HG02852 (cell line): ENCODE measurements around the gene NKAPL.

Source experiments
- ATAC-seq: cut with Tn5 transposase; IDR thresholded peaks from one replicate; pipeline ENCODE4 v1.9.1; 2021; ENCODE audit warnings: mild to moderate bottlenecking, moderate library complexity; ENCODE audit not compliant: unreplicated experiment

Gene NKAPL

GRCh38 chr6:28245206-28245941, 13.7 kb upstream of the NKAPL start:
- no peak for ATAC-seq

- ATAC-seq, result no peak
Observed at GRCh38 chr6:28248916-28249315, 10.2 kb upstream of the NKAPL start.

GRCh38 chr6:28250747-28251146, 8.3 kb upstream of the NKAPL start:
- no peak for ATAC-seq

- ATAC-seq, result peak; percentile 45
Observed at GRCh38 chr6:28251661-28252008, 7.5 kb upstream of the NKAPL start.

- peak; percentile 86 for ATAC-seq
Observed at GRCh38 chr6:28252009-28252975, 6.8 kb upstream of the NKAPL start, which contains the start of gene ZKSCAN4. Gene ZKSCAN4 (minus strand): TSS chr6:28252269. CDS start chr6:28251980, 289 bp downstream.

- no peak for ATAC-seq
Observed at GRCh38 chr6:28254121-28254519, 5.0 kb upstream of the NKAPL start.

GRCh38 chr6:28257042-28257441, 2.1 kb upstream of the NKAPL start:
- ATAC-seq, result no peak

GRCh38 chr6:28263922-28264321, 4.8 kb downstream of the NKAPL start:
- no peak for ATAC-seq

GRCh38 chr6:28264834-28265401, 5.8 kb downstream of the NKAPL start:
- ATAC-seq, result no peak

GRCh38 chr6:28266563-28266961, 7.5 kb downstream of the NKAPL start:
- no peak for ATAC-seq

- peak; percentile 88 for ATAC-seq
Observed at GRCh38 chr6:28266962-28267694, 8.0 kb downstream of the NKAPL start, which contains the start of gene ZSCAN26. Gene ZSCAN26 (plus strand): TSS chr6:28267143. CDS start chr6:28271920, 4,777 bp downstream.

- ATAC-seq, result no peak
Observed at GRCh38 chr6:28267695-28268059, 8.6 kb downstream of the NKAPL start.

GRCh38 chr6:28269492-28269891, 10.4 kb downstream of the NKAPL start:
- no peak for ATAC-seq

- ATAC-seq, result no peak
Observed at GRCh38 chr6:28274888-28275287, 15.8 kb downstream of the NKAPL start.

GRCh38 chr6:28277746-28278145, 18.6 kb downstream of the NKAPL start:
- no peak for ATAC-seq

- no peak for ATAC-seq
Observed at GRCh38 chr6:28280595-28281287, 21.6 kb downstream of the NKAPL start.

- ATAC-seq, result peak; percentile 86
Observed at GRCh38 chr6:28281288-28282064, 22.4 kb downstream of the NKAPL start, which contains the start of gene PGBD1. Gene PGBD1 (plus strand): TSS chr6:28281572. CDS start chr6:28283814, 2,242 bp downstream.

- ATAC-seq, result no peak
Observed at GRCh38 chr6:28282926-28283325, 23.8 kb downstream of the NKAPL start.

GRCh38 chr6:28291573-28291972, 32.5 kb downstream of the NKAPL start:
- ATAC-seq, result no peak
